ENCODE data around the gene THOC1. TPM values are rescaled to one million over a fixed set of nuclear protein-coding genes. Genes with fewer than 3 reads are reported as not detected.
"Not testable (repeated sequence)": the region's sequence is repeated elsewhere in the genome, so short reads cannot be mapped to it uniquely, and the experiment has no call there.

Gene THOC1
- total RNA-seq, 1 donor from 2014 or later = 12.0 TPM

DNA sequence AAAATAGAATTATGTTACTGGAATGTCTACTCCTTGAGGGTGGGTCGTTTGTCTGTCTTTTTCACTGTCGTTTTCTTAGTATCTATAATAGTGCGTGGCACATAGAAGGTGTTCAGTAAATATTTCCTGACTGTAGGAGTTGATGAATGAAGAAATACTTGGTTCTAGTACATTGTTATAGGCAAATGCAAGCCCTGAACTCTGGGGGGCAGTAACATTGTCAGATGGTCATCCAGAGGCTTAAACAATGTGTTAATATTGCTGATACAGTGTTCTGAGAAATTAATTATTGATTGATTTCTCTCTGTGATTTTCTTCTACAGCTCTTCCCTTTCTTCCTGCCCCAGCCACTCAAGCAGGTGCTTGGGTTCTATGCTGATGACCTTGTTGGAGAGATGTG, 24.4 kb upstream of the THOC1 start:
- Histone ChIP-seq H3K4me1 (peaks cover 0 to 6% of the 10 kb centered on the region in 2 donors), H3K9me3 (no peaks in the 10 kb centered on the region), H3K4me3 (no peak overlapping the region), H3K27me3 (no peaks in the 10 kb centered on the region), H3K27ac (no peak overlapping the region), H3K36me3 (no peaks in the 10 kb centered on the region)
- TF ChIP-seq, protein P1, sequence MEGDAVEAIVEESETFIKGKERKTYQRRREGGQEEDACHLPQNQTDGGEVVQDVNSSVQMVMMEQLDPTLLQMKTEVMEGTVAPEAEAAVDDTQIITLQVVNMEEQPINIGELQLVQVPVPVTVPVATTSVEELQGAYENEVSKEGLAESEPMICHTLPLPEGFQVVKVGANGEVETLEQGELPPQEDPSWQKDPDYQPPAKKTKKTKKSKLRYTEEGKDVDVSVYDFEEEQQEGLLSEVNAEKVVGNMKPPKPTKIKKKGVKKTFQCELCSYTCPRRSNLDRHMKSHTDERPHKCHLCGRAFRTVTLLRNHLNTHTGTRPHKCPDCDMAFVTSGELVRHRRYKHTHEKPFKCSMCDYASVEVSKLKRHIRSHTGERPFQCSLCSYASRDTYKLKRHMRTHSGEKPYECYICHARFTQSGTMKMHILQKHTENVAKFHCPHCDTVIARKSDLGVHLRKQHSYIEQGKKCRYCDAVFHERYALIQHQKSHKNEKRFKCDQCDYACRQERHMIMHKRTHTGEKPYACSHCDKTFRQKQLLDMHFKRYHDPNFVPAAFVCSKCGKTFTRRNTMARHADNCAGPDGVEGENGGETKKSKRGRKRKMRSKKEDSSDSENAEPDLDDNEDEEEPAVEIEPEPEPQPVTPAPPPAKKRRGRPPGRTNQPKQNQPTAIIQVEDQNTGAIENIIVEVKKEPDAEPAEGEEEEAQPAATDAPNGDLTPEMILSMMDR (IDR thresholded peaks at IDR 0.05) = no peak
- intact Hi-C loops (cut with DNase I) = no loop called here
- no peak for DNase-seq (ENCODE audit: low spot score in 2 of 2)

DNA sequence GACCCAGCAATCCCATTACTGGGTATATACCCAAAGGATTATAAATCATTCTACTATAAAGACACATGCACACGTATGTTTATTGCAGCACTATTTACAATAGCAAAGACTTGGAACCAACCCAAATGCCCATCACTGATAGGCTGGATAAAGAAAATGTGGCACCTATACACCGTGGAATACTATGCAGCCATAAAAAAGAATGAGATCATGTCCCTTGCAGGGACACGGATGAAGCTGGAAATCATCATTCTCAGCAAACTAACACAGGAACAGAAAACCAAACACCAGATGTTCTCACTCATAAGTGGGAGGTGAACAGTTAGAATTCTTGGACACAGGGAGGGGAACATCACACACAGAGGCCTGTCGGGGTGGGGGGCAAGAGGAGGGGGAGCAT, 22.1 kb upstream of the THOC1 start:
- H3K4me3 ChIP-seq = not testable (repeated sequence)

DNA sequence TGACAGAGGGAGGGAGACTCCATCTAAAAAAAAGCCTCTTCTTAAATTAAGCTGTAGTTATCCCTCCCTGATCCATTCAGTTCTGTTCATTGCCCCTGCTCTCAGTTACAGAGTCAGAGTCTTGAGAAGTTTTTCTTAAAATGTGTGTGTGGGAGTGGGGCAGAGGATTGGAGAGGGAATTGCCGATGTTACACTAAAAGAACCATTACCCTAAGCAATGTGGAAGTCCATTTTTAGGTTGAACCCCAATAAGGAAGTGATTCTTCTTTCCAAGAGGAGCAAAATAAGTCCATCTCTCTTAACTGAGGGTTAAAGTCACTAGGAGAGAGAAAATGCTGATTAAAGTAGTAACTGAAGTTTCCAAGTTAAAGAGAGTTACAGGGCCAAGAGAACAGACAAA, 21.2 kb upstream of the THOC1 start:
- Histone ChIP-seq H3K9me3 (no peaks in the 10 kb centered on the region), H3K4me1 (no peaks in the 10 kb centered on the region), H3K27me3 (no peaks in the 10 kb centered on the region), H3K27ac (no peak overlapping the region), H3K4me3 (no peak overlapping the region), H3K36me3 (no peaks in the 10 kb centered on the region)
- intact Hi-C loops (cut with DNase I) = no loop called here
- DNase-seq (ENCODE audit: low spot score in 2 of 2) = no peak
- TF ChIP-seq, protein P1 (IDR thresholded peaks at IDR 0.05) = no peak

More for the DNA sequence above, 22.1 kb upstream of the THOC1 start:
- H3K9me3 ChIP-seq; DNase-seq (ENCODE audit: low spot score in 2 of 2); H3K27me3 ChIP-seq; H3K4me1 ChIP-seq; intact Hi-C loops (cut with DNase I); H3K36me3 ChIP-seq; H3K27ac ChIP-seq: not testable (repeated sequence)

DNA sequence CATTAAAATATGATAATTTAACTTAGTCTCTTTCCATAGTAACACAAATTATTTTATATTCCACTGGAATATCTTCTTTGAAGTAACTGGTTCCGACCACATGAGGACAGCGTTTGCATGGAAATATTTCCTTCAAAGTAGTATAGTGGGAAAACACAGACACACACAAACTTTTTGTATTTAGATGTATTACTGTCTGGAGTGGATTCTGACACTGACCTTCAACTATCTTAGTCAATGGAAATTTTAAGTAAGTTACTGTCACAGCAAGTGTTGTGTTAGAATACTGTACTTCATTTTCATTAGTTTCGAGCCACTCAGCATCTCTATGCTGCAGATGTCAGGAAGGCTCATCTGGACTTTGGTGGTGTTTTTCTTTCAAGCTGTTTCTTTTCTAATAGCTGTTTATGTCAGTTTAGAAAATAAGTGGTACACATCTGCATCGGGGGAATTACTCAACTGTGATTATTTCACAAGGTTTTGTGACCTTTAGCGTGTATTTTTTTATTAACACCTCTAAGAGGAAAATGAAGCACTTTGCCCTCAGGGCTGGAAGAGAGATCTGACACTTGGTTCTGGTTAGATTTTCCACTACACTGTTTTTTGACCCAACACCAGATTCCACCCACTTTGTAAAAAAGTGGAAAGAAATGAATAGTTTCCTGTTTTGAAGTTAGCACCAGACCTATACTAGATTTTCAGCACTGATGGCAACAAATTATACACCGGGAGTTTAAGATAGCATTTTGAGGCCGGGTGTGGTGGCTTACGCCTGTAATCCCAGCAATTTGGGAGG, 18.9 kb upstream of the THOC1 start:
- TF ChIP-seq, protein P1 (IDR thresholded peaks at IDR 0.05) = peak in 2 of 3 experiments; percentile 21 to 57
- intact Hi-C loops (cut with DNase I) = loop anchor here (1.0 kb wide), 1 partner anchor 330 kb away; no protein-coding TSS in a partner anchor

DNA sequence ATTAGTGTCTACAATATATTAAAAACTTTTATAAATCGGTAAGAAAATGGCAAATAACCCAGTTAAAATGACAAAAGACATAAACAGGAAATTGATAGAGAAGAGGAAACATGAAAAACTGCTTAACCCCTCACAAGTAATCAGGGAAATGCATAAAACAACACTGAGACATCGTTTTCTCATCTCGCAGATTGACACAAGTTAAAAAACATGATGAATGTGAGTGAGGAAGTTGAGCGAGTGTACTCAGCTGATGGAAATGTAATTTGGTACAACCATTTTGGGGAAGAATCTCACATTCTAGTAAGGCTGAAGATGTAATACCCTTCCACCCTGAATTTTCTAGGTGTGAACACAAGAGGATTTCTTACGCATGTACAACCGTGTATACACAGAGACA, 18.0 kb upstream of the THOC1 start:
- Histone ChIP-seq H3K9me3 (no peaks in the 10 kb centered on the region), H3K27me3 (no peaks in the 10 kb centered on the region), H3K4me3 (no peak overlapping the region), H3K36me3 (no peaks in the 10 kb centered on the region), H3K27ac (no peak overlapping the region), H3K4me1 (no peaks in the 10 kb centered on the region)
- DNase-seq (ENCODE audit: low spot score in 2 of 2) = no peak
- TF ChIP-seq, protein P1 (IDR thresholded peaks at IDR 0.05) = no peak
- intact Hi-C loops (cut with DNase I) = loop anchor here (1.0 kb wide), 1 partner anchor 330 kb away; no protein-coding TSS in a partner anchor

More for the DNA sequence above, 18.9 kb upstream of the THOC1 start:
- Histone ChIP-seq H3K27me3 (no peaks in the 10 kb centered on the region), H3K4me1 (no peaks in the 10 kb centered on the region), H3K36me3 (no peaks in the 10 kb centered on the region), H3K4me3 (no peak overlapping the region), H3K27ac (no peak overlapping the region), H3K9me3 (no peaks in the 10 kb centered on the region)
- no peak for DNase-seq (ENCODE audit: low spot score in 2 of 2)

DNA sequence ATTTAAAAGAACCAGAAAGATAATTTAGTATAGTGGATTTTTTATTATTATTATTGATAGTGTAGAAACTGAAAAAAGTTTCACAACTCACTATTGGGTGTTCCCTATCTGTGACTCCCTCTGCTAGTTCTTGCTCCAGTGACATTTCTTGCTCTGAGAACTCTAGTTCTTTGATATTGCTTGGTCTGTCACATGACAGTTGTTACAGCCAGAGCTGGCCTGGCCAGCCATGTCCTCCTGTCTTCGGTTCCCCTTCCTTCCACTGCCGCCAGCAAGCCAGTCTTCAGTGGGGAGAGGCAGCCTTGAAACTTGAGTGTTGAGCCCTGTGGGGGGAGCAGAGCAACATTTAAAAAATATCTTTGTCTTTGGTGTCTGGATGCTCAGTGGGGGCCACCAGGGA, 7.6 kb upstream of the THOC1 start:
- Histone ChIP-seq H3K9me3 (peaks cover 0 to 16% of the 10 kb centered on the region in 2 donors), H3K4me3 (no peak overlapping the region), H3K36me3 (no peaks in the 10 kb centered on the region), H3K27ac (no peak overlapping the region), H3K27me3 (no peaks in the 10 kb centered on the region), H3K4me1 (no peaks in the 10 kb centered on the region)
- intact Hi-C loops (cut with DNase I) = no loop called here
- DNase-seq (ENCODE audit: low spot score in 2 of 2) = no peak
- TF ChIP-seq, protein P1 (IDR thresholded peaks at IDR 0.05) = no peak

All from ascending aorta (tissue), 2 donors.